HG03342 (cell line): ENCODE results near the gene SYNE2.

ENCODE experiments used
- ATAC-seq: cut with Tn5 transposase; IDR thresholded peaks from one replicate; pipeline ENCODE4 v1.9.1; 2021; ENCODE audit warnings: mild to moderate bottlenecking, moderate library complexity; ENCODE audit not compliant: unreplicated experiment

The SYNE2 gene

DNA sequence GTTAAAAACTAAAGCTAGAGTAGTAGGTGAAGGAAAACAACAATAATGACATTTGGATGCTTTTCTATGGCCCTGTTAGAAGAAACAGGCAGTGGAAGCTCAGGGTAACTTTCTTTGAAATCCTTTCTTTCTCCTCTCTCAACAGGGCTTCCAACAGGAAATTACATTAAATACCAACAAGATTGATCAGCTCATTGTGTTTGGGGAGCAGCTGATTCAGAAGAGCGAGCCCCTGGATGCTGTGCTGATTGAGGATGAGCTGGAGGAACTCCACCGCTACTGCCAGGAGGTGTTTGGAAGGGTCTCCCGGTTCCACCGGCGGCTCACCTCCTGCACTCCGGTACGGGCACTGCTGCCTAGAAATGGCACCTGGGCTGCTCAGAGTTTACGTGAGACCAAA is 359.9 kb downstream of the SYNE2 start:
- no peak for ATAC-seq

DNA sequence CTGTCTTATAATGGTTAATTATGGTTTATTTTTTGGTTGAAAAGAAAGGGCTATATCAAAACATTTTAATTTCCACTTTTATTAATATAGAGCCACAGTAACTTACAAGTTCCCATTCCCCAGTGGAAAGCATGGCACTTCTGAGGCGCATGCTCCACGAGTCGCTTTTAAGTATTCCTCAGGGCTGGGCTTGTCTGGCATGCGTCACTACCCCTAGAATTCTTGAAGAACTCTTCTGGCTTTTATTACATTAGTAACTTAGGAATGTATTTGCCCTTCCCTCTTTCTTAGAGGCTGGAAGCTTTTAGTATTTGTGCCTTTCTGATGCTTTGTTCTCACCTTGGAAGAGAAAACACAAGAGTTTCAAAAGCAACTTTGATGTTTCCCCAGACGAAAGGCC is 360.3 kb downstream of the SYNE2 start:
- no peak for ATAC-seq

DNA sequence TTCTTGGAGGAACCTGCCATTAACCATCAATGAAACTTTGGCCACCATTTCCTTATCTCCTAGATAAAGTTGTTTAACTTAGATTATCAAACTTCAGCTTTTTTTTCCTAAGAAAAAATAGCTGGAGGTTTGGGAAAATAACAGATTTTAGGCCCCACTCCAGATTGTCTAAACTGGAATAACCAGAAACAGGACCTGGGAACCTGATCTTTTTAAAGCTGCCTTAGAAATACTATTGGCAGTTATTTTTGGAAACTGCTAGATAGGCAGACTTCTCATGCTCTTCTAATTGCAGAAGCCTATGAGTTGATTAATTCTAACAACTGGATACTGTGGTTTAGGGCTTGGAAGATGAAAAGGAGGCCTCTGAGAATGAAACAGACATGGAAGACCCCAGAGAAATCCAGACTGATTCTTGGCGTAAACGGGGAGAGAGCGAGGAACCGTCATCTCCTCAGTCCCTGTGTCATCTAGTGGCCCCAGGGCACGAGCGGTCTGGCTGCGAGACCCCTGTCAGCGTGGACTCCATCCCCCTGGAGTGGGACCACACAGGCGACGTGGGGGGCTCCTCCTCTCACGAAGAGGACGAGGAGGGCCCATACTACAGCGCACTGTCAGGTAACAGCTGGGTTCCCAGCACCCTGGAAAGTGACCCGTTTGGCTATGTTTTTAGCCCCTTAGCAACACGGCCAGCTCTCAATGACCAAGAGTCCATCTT is 361.2 kb downstream of the SYNE2 start:
- ATAC-seq, result no peak

DNA sequence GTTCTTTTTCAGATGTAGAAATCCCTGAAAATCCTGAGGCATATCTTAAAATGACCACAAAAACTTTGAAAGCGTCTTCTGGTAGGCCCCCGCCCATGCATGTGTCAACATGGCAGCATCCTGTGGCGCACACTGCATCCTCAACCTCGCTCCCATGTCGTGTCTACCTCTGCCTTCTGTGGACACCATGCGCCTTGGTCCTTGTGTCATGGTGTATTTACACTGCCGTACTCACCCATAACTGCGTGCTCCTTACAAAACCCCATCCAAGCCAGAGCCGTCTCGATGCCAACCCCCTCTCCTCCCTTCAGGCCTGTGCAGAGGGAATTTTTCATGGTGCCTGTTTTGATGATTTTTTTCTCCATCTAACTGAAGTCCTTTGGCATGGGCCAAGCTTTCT is 362.5 kb downstream of the SYNE2 start:
- ATAC-seq, result no peak

DNA sequence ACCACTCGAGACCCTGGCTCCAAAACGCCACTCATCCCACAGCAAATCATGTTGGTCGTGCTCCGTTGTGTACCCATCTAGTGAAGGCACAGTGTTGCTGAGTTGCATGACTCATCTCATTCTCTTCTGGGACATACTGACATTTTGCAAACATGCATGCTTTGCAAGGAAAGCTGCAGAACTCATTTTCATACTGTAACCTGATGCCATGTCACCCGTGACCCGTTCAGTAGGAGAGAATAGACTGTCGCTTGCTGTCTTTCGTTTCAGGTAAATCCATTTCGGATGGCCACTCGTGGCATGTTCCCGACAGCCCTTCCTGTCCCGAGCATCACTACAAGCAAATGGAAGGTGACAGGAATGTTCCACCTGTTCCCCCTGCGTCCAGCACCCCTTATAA is 363.2 kb downstream of the SYNE2 start:
- no peak for ATAC-seq

DNA sequence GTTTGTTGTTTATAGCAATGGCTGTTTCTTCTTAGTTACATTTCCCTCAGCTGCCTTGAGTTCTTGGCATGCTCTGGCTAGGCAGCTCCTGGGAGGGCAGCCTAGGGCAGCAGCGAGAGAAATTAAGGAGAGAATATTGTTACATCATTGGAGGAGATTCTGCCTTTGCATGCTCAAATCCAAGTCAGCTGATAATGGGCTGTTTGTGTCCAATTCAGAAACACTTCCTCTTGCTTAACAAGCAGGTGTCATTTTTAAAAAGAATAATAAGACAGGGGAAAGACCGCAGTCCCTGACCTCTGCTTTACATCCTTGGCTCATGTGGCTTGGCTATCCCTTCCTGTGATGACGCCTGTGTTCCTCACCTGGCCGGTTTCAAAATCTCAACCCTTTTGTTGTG is 364.5 kb downstream of the SYNE2 start:
- ATAC-seq, result no peak

DNA sequence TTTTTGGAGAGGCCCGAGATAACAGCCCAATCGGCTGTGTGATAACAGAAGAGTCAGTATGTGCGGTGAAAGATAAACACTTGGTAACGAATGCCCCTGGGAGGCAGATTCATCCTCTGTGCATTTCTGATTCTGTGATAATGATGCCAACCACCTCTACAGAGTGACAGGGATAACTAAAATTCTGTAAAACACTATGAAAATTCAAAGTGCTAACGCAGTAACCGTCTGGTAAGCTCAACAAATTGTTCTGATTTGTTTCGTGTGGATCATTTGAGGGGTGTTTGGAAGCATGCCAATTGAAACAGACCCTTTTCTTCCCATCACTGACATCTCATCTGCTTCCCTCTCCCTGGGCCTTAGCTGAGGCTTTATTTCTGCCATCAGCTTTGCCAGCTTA is 365.0 kb downstream of the SYNE2 start:
- no peak for ATAC-seq

DNA sequence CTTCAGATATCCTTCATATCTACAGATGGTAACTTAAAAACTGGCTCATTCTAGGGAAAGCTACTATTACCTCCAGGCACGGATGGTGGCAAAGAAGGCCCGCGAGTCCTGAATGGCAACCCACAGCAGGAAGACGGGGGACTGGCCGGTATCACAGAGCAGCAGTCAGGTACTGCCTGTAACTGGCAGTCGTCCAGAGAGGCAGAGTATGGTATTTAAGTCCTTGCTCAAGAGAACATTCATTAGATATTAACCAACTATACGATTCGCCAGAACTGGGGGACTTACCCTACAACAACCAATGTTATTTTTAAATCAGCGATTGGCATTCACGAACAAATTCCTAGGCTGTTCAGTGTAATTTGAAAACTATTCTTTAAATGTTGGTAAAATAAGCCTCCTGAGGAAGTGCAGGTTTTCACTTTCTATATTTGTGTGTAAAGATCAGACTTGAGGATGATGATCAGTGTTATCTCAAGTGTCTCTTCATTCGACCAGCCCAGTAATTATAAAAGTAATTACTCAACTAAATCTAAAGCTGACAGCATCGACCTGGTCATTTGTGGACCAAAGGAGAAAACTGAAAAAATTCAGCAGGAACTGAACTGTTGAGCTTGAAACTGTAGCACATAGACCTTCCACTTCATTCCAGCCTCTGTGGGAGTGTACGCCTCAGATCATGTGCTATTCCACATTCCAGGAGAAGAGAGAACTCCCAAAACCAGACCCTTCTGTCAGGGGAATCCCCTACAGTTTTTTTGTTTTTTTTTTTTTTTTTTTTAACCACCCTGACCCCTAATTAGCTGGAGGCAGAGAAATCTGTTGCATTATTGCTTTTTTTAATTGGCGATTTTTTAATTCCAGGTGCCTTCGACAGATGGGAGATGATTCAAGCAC is 365.8 kb downstream of the SYNE2 start:
- ATAC-seq, result no peak

DNA sequence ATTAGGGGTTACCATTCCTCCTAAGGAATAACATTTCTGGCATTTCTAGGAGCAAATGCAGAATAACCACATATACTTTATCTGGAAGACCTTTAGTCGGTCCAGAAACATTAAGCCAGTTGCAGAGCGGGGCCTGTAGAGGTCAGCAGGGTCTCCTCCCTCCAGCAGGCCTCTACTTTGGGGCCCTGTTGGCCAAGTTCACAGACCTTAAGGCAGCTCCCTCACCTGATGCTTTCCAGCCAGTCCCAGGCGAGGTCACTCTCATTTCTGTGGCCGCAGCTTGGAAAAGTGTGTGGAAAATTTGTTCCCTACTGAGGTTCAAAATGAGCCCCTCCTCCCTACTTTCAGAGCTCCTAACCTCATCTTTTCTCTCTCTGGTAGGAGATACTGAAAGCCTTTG is 367.3 kb downstream of the SYNE2 start:
- no peak for ATAC-seq

DNA sequence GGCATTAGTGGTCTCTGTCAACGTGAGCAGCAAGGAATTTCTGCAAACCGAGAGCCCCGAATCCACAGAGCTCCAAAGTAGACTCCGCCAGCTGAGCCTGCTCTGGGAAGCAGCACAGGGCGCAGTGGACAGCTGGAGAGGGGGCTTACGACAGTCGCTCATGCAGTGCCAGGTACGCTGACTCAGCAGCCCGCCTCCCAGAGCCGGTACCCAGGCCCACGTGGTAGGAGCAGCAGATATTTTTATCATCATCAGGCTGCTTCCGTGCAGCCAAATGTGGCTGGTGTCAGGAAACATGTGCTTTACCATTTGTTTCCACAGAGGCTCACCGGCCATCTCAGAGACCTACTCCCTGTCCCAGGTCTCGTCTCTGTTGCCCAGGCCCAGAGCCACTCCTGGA is 367.7 kb downstream of the SYNE2 start:
- ATAC-seq, result no peak

DNA sequence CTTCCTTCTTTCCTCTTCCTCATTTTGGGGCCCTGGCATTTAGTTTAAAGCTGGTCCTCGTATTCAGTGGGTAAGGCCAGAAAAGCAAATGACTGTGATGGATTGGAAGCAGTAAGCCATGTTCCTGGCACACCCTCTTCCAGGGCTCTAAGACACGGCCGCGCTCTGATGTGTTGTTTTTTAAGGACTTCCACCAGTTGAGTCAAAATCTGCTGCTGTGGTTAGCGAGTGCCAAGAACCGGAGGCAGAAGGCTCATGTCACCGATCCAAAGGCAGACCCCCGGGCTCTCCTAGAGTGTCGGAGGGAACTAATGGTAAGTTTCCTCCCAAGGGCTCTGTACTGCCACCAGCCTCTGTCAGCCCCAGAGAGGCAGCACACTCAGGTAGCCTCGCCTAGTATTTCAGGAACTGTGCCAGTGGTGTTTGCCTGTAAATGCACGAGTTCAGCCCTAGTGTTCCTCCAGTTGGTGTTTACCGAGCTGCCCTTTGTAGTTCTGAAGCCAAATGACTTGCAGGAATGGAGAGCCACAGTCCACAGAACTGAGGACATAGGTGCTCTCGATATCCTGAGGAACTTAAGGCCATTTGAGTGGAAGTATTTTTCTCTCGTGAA is 368.7 kb downstream of the SYNE2 start:
- ATAC-seq, result no peak

DNA sequence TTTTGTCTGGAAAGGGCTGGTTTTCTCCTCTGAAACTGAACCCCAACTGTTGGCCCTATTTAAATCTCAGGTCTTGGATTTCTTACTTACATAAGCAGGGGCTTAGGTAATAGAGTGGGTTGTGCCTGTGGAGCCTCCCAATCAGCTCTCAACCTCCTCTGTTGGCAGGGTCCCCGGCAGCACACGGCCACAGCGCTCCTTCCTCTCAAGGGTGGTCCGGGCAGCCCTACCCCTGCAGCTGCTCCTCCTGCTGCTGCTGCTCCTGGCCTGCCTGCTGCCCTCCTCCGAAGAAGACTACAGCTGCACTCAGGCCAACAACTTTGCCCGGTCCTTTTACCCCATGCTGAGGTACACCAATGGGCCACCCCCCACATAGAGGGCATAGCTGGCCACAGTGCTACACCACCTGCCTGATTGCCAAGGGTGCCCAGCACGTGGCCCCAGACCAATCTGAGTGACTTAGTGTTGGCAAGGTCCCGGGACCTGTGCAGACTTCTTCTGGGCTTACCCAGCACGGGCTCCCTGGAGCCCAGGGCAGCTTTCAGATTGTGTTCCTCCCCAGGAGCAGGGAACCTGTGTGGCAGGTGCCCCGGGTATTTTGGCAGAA is 372.4 kb downstream of the SYNE2 start:
- no peak for ATAC-seq

DNA sequence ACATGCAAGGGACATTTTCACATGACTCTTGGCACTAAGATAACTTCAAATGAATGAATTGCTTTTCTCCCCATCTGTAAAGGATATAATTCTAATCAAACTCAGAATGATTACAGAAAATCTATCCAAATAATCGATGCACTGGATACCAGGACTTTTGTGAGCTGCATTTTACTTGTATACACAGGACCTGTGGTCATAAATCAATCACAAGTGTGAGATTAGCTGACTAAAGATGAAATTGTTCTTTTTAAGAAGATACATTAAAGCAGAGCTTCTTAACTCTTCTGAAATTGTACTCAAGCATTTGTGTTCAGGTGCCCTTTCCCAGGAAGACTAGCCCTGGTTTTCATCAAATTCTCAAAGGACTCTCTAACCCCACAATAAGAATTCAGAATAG is 375.1 kb downstream of the SYNE2 start:
- ATAC-seq, result no peak

DNA sequence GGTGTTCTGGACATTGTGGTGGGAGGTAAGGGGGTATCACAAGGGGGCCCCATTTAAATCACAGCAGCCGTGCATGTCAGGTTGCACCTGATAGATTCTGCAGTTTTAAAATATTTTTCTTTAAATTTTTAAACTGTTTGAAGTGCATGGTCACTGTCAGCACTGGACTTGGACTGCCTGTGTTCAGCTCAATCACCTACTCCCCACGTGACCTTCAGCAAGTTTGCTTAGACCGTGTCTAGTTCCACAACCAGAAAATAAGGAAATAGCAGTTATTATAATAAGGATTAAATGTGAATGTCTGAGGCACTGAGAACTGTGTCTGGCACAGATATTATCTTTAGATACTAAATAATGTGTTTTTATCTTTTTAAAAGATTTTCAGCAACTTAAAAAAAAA is 376.7 kb downstream of the SYNE2 start:
- no peak for ATAC-seq

DNA sequence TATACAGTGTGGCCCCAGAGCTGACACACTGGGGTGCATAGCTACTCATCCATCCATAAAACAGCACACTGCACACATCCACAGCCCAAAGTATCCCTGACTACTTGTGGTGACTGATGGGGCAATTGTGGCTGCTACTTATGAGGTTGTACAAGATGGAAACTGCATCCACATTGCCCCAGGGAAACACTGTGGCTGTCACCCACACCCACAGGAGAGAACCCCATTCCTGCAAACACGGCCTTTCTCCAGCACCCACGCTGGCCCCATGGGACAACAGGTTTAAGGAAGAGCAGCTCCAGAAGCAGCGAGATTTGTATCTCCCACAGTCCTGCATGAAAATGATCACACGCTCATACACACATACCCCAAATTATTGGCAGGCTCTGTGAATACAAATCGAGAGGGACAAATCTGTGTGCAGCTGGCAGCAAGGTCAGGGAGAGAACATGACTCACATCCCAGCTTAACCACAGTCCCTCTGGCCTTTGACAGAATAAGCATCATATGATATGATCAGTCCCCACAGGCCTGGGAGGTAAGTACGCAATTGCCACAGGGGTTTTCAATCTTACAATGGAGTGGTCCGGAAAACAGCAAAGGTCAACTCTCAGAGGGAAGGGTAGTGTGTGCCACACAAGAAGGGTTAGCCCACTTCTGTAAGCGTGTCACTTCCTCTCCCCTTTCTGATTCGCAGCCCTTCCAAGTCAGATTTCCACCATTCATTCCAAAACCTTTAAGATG is 379.5 kb downstream of the SYNE2 start:
- peak; percentile 38 for ATAC-seq

DNA sequence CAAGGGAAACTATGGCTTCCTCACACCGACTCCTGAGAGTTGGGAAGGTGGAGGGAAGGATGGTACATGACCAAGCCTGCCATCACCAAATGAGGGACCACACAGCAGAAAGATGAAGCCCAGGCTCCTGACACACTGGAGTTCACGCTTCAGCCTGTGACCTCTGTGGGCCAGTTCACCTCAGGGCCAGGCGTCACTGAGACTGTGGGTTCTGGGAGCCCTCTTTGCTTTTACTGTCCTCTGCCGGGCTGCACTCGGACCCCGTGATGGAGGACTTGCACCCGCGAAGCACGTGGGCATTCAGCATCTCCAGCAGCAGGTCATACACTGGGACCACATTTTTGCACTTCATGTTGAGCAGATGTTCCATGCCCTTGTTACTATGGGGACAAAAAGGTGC is 380.1 kb downstream of the SYNE2 start:
- ATAC-seq, result no peak

DNA sequence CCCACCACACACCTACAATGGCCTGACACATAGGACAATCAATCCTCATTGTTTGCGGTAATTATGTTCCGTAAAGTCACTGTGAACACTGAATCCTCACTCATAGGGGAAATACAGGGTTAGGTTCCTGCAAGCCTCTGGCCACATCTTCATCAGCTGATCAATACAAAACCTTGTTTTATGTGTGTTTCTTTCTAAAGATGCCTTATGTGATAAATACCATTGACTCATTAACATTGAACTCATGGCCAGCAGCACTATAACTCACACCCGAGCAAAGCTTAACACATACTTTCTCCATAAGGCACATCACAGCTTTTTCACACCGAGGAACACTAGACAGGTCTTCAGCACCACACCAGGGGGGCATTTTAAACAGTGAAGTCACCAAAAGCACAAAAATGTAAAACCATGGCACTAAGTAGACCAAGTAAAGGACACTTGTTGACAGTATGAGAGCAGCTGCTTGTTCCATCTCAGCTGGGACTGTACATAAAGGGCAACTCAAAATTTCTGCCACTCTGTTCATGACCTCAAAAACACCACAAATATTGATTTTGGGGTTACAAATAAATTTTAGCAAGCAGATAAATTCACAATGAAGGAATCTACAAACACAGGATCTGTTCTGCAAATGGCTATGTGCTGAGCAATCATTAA is 380.9 kb downstream of the SYNE2 start:
- ATAC-seq, result no peak

DNA sequence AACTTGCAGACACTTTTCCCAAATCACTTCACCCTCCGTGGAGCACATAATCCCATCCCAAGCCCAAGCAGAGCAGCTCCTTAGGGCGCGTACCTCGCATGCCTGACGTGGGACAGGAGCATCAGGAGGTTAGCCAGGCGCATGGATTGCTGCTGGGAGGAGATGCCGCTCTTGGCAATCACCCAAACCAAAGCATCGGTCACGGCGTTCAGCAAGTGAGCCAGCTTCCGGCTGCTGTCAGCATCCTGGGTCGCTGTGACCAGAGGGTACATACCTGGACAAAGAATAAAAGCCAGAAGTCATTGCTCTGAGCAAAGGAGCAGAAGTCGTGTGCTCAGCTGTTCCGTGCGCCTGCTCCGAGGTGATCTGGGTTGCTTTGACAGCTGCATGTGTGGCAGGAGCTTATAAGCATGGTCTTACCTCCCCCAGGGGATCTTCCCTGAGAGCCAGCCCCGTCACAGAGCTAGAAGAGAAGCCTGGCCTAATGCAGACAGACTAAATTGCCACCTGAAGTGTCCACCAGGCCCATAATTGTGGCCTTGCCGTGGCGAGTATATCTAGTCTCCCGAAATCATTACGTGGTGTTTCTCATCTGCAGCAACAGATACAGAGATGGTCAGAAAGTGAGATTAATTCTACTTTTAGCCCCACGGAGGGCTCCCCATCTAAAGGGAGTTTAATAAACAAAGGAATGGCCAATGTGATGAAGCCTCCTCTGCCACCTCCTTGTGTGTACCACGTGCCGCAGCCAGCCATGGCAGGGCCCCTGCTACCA is 382.3 kb downstream of the SYNE2 start:
- no peak for ATAC-seq
